Type B pancreatic cell (in vitro differentiated cells): ENCODE data around the gene REV1. TPM values are rescaled to one million over a fixed set of nuclear protein-coding genes. Genes with fewer than 3 reads are reported as not detected.

ENCODE experiments used
- DNase-seq: peaks from one replicate; pipeline ENCODE4 v3.0.0; 2021; ENCODE audit warnings: mixed read lengths; ENCODE audit not compliant: unreplicated experiment; ENCODE audit errors: extremely low spot score
- H3K27ac Mint-ChIP-seq: 2 replicates; pipeline ENCODE4 v1.8.0; 2021; ENCODE audit warnings: mild to moderate bottlenecking, mixed read lengths
- H3K27me3 Mint-ChIP-seq: 2 replicates; pipeline ENCODE4 v1.8.0; 2021; ENCODE audit warnings: mixed read lengths
- H3K36me3 Mint-ChIP-seq: 2 replicates; pipeline ENCODE4 v1.8.0; 2021; ENCODE audit warnings: mixed read lengths
- H3K4me1 Mint-ChIP-seq: one replicate; pipeline ENCODE4 v1.8.0; 2021; ENCODE audit warnings: mixed read lengths; ENCODE audit not compliant: unreplicated experiment
- H3K4me3 Mint-ChIP-seq: 2 replicates; pipeline ENCODE4 v1.8.0; 2021; ENCODE audit warnings: mild to moderate bottlenecking, mixed read lengths
- H3K9me3 Mint-ChIP-seq: 2 replicates; pipeline ENCODE4 v1.8.0; 2021; ENCODE audit warnings: mixed read lengths
- CTCF ChIP-seq: fragments of 200-600 bp; sonication (generic); conservative IDR thresholded peaks from 2 replicates; pipeline ENCODE4 v1.5.0; 2021; ENCODE audit warnings: antibody characterized with exemption, mild to moderate bottlenecking
- total RNA-seq: library from RNA; stranded (reverse); gene quantifications from 2 replicates; pipeline ENCODE4 v1.2.1, GENCODE V29; 2021; ENCODE audit warnings: low replicate concordance

REV1 gene
- total RNA-seq, 1 donor from 2014 or later: 42.6 TPM

DNA sequence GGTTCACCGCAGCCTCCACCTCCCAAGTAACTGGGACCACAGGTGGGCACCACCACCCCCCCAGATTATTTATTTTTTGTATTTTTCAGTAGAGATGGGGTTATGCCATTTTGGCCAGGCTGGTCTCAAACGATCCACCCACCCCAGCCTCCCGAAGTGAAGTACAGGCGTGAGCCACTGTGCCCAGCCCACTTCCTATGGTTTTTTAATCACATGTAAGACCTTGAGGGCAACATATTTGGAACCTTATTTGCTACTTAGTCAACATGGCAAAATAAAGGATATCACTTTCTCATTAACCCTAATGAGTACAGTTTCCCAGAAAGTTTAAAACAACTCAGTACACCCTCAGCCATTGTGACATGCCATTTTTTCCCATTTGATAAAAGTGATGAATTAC lies 88.0 kb downstream of the REV1 start:
- no peak for TF ChIP-seq CTCF
- no peaks in the 10 kb centered on the region for H3K9me3 Mint-ChIP-seq
- H3K27ac Mint-ChIP-seq: no peak overlapping the region
- H3K36me3 Mint-ChIP-seq: peaks cover 43% of the 10 kb centered on the region
- H3K27me3 Mint-ChIP-seq: no peaks in the 10 kb centered on the region
- no peak for DNase-seq
- H3K4me1 Mint-ChIP-seq: peaks cover 27% of the 10 kb centered on the region
- H3K4me3 Mint-ChIP-seq: no peak overlapping the region

GRCh38 chr2:99399795-99400194 lies 90.0 kb downstream of the REV1 start:
- Mint-ChIP-seq H3K27ac (no peak overlapping the region), H3K4me3 (no peak overlapping the region), H3K4me1 (peaks cover 19% of the 10 kb centered on the region), H3K36me3 (peaks cover 49% of the 10 kb centered on the region), H3K27me3 (no peaks in the 10 kb centered on the region), H3K9me3 (no peaks in the 10 kb centered on the region)
- no peak for DNase-seq
- TF ChIP-seq CTCF: no peak

DNA sequence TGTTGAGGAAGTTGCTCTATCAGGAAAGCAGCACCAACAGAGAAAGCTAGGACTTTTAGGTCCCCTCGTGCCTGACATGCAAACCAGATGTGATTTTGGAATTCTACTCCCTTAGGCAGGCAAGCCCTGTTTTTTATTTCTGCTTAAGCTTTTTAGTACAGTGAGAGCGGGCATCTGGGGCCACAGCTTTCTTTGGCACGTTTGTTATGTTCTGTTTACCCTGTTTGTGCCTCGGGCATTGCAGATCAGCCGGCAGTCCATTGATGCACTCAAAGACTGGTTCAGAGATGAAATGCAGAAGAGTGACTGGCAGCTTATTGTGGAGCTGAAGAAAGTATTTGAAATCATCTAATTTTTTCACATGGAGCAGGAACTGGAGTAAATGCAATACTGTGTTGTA lies 90.8 kb downstream of the REV1 start:
- Mint-ChIP-seq H3K9me3 (no peaks in the 10 kb centered on the region), H3K36me3 (peaks cover 45% of the 10 kb centered on the region), H3K27me3 (no peaks in the 10 kb centered on the region), H3K4me3 (no peak overlapping the region), H3K27ac (no peak overlapping the region), H3K4me1 (peaks cover 12% of the 10 kb centered on the region)
- DNase-seq: no peak
- no peak for TF ChIP-seq CTCF

DNA sequence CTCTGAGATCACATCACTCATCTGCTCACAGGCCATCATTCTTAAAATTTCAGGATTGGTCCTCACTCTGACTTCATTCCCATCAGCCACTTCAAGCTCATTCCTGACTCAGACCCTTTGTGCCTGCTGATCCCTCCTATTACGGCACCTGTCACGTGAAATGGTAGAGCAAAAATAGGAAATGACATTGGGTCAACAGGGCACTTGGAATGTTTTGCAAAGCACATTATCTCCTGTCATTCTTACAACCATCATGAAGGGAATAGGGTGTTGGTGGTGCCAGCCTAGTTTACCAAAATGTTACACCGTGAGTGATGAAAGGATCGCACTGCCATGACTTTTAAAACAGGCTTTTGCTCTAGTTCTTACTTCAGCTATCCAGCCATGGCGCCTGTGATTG lies 91.5 kb downstream of the REV1 start:
- Mint-ChIP-seq H3K4me1 (peaks cover 4% of the 10 kb centered on the region), H3K36me3 (peaks cover 48% of the 10 kb centered on the region), H3K4me3 (no peak overlapping the region), H3K27me3 (no peaks in the 10 kb centered on the region), H3K27ac (no peak overlapping the region), H3K9me3 (no peaks in the 10 kb centered on the region)
- DNase-seq: no peak
- TF ChIP-seq CTCF: no peak

DNA sequence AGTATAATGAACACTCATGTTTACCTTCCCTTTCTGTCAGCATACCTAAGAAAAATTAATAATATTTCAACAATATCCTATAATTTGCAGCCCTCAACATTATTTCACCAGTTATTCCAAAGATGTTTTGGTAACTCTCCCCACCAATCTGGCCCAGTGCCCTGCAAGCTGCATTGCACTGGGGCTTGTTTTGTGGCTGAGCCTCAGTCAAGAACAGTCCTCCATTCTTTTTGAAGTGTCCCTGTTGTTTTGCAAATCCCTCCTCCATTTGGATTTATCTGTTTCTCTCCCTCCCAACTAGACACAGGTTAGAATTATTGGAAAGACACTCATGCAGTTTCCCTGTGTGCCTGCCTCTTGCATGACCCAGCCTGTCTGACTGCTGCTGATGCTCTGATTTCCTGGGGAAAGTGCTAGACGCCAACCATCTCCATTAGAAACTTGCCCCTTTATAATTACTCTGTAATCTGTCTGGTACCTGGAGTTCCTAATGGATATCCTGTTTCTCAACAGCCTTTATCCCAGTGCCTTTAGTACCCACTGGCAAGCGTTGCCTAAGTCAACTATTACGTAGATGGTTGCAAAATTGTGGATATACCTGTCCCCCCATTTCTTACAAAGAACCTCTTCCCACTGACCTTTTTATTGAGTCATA lies 92.4 kb downstream of the REV1 start:
- no peaks in the 10 kb centered on the region for H3K9me3 Mint-ChIP-seq
- H3K4me3 Mint-ChIP-seq: no peak overlapping the region
- H3K27ac Mint-ChIP-seq: no peak overlapping the region
- no peak for DNase-seq
- H3K36me3 Mint-ChIP-seq: peaks cover 43% of the 10 kb centered on the region
- H3K4me1 Mint-ChIP-seq: no peaks in the 10 kb centered on the region
- no peak for TF ChIP-seq CTCF
- H3K27me3 Mint-ChIP-seq: no peaks in the 10 kb centered on the region
